GM12892 (cell line): Measurements from ENCODE around the gene TMEM62.

ENCODE experiments used
- POLR2A ChIP-seq: IDR thresholded peaks from 2 replicates; pipeline ENCODE4 v1.6.1; 2011; ENCODE audit warnings: low read depth, low read length, control low read depth
- POLR2AphosphoS5 ChIP-seq: IDR thresholded peaks from 2 replicates; pipeline ENCODE4 v1.6.1; 2011; ENCODE audit warnings: low read depth, low read length, control low read depth
- TAF1 ChIP-seq: IDR thresholded peaks from 2 replicates; pipeline ENCODE4 v1.6.1; 2011; ENCODE audit warnings: low read depth, mild to moderate bottlenecking, control low read depth, low read length, borderline replicate concordance

DNA sequence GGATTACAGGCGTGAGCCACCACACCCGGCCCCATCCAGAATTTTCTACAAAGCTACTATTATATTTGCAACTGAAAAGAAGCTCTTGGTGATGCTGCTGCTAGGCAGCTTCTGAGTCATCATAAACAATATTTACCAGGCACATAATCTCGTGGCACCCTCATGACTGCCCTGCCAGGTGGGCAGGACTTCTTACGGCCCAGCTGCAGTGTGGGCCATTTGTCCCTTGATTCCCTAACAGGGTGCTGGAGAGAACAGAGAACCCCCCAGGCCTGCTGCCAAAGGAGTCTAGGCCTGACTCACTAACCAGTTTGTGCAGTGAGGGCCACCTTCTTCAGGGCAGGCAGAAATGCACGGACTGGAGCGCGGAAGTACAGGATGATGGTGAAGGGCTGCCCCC, 82.6 kb downstream of the TMEM62 start:
- TF ChIP-seq POLR2A, result no peak
- no peak for TF ChIP-seq POLR2AphosphoS5
- TF ChIP-seq TAF1, result no peak
